Naive thymus-derived CD8-positive, alpha-beta T cell (primary cell): ENCODE measurements around the gene HNRNPC. TPM values are rescaled to one million over a fixed set of nuclear protein-coding genes. Genes with fewer than 3 reads are reported as not detected.

Experiments used
- ATAC-seq, 2 donors: fragments of 150-1000 bp; cut with Tn5 transposase in 1 of 2; sonication (Bioruptor Pico), chemical (Tn5 transposase) in 1 of 2; 1 replicate in 1 of 2; 2 replicates in 1 of 2; pipeline ENCODE4 v1.10.0; 2021; ENCODE audit warnings: mild to moderate bottlenecking in 2 of 2, moderate library complexity in 2 of 2
- POLR2A ChIA-PET: fragments of 350-600 bp; sonication (Branson Sonifier 250); formaldehyde crosslinking; loops from one replicate; lab custom pipeline; 2021; ENCODE audit warnings: antibody characterized with exemption; lab: Charles Lee
- DNase-seq, 10 donors: peaks; one replicate each; pipeline versions ENCODE4 v3.0.0 to v3.0.0-alpha.2; 2020 to 2022
- H3K27ac Mint-ChIP-seq, 10 donors: one replicate each; pipeline ENCODE4 v1.8.0; 2020 to 2022; ENCODE audit warnings: mild to moderate bottlenecking in 10 of 10, mixed read lengths in 10 of 10, moderate library complexity in 4 of 10, inconsistent platforms in 1 of 10
- H3K27me3 Mint-ChIP-seq, 5 donors: one replicate each; pipeline ENCODE4 v1.8.0; 2021 to 2022; ENCODE audit warnings: mixed read lengths in 5 of 5
- H3K36me3 Mint-ChIP-seq, 3 donors: one replicate each; pipeline ENCODE4 v1.8.0; 2020 to 2022; ENCODE audit warnings: mixed read lengths in 3 of 3, mild to moderate bottlenecking in 2 of 3, inconsistent platforms in 1 of 3
- H3K4me1 Mint-ChIP-seq, 4 donors: one replicate each; pipeline ENCODE4 v1.8.0; 2021 to 2022; ENCODE audit warnings: mixed read lengths in 4 of 4
- H3K4me3 Mint-ChIP-seq, 10 donors: one replicate each; pipeline ENCODE4 v1.8.0; 2020 to 2022; ENCODE audit warnings: mild to moderate bottlenecking in 10 of 10, mixed read lengths in 10 of 10, moderate library complexity in 6 of 10, inconsistent platforms in 1 of 10
- H3K9me3 Mint-ChIP-seq, 9 donors: one replicate each; pipeline ENCODE4 v1.8.0; 2020 to 2022; ENCODE audit warnings: mixed read lengths in 9 of 9, mild to moderate bottlenecking in 3 of 9, inconsistent platforms in 1 of 9, moderate library complexity in 1 of 9
- polyA plus RNA-seq, 3 donors: library from polyadenylated mRNA; unstranded; fragments of 300-500 nt; fragmentation: Illumina TruSeq; gene quantifications; one replicate each; pipeline ENCODE4 v1.2.3, GENCODE V29; 2021
- total RNA-seq, 8 experiments: library from RNA in 2 of 8; stranded (reverse) in 2 of 8; gene quantifications; one replicate each; pipeline ENCODE4 v1.2.3 and lab custom pipeline; 2021 to 2026

The HNRNPC gene
- total and polyA plus RNA-seq, 5 experiments from 2014 or later: 569 to 893 (median 795) TPM

- H3K36me3 Mint-ChIP-seq: peaks cover 0 to 57% (median 16%) of the 10 kb centered on the region in 3 donors
- POLR2A ChIA-PET: interaction anchor here (0.8 kb wide), 1 partner anchor 14 kb away, joined by 4 read pairs; no protein-coding TSS in a partner anchor
- no peak for DNase-seq
- no peak for ATAC-seq
- H3K4me1 Mint-ChIP-seq: peaks cover 11 to 64% (median 25%) of the 10 kb centered on the region in 4 donors
- peak overlapping the region in 5 of 10 donors; percentile 11 to 79 (median 56) for H3K27ac Mint-ChIP-seq
- H3K4me3 Mint-ChIP-seq: no peak overlapping the region
- no peaks in the 10 kb centered on the region for H3K9me3 Mint-ChIP-seq
- no peaks in the 10 kb centered on the region for H3K27me3 Mint-ChIP-seq
Observed at GRCh38 chr14:21206753-21207684, 62.2 kb downstream of the HNRNPC start.

DNA sequence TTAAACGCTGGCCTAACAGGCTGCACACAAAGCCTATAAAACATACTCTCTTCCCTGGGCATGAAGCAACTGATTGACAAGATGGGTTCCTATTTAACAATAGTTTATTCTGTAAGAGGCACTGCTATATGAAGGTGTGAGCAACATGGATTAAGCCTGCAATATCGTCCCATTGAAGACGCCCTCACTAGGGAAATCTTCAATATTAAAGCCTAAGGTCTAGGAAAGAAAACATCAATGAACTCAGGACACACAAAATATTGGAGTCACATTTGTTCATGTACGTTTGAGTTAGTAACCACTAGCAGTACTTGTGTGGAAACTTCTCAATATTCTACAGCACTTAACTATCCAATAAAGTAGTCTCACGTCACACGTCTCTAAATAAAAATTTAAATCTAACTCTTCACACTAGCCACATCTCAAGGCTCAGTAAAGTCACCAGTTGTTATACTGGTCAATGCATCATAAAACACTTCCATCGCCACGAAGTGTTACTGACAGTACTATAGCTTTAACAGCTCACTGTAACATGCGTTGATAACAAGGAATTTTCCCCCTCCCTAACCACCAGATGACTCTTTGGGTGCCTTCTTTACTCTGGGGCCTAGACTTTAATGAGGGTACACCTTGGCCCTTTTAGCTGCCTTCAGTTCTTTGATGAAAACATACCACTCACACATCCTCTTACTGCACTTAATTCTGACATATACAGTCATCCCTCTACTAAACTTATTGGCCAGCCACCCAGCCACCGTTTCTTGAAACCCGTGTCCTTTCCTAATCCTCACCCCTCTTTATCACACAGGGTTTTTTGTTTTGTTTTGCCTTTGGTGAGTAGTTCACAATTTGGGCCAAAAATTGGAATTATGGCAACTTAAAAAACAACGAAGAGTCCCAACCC is 63.3 kb downstream of the HNRNPC start:
- no peak overlapping the region for H3K4me3 Mint-ChIP-seq
- DNase-seq: no peak
- no peak for ATAC-seq
- POLR2A ChIA-PET: interaction anchor here (0.8 kb wide), 1 partner anchor 13 kb away, joined by 4 read pairs; no protein-coding TSS in a partner anchor
- H3K27me3 Mint-ChIP-seq: no peaks in the 10 kb centered on the region
- no peaks in the 10 kb centered on the region for H3K9me3 Mint-ChIP-seq
- H3K36me3 Mint-ChIP-seq: peaks cover 0 to 46% (median 11%) of the 10 kb centered on the region in 3 donors
- H3K27ac Mint-ChIP-seq: peak overlapping the region in 7 of 10 donors; percentile 36 to 79 (median 66)
- H3K4me1 Mint-ChIP-seq: peaks cover 9 to 55% (median 18%) of the 10 kb centered on the region in 4 donors

DNA sequence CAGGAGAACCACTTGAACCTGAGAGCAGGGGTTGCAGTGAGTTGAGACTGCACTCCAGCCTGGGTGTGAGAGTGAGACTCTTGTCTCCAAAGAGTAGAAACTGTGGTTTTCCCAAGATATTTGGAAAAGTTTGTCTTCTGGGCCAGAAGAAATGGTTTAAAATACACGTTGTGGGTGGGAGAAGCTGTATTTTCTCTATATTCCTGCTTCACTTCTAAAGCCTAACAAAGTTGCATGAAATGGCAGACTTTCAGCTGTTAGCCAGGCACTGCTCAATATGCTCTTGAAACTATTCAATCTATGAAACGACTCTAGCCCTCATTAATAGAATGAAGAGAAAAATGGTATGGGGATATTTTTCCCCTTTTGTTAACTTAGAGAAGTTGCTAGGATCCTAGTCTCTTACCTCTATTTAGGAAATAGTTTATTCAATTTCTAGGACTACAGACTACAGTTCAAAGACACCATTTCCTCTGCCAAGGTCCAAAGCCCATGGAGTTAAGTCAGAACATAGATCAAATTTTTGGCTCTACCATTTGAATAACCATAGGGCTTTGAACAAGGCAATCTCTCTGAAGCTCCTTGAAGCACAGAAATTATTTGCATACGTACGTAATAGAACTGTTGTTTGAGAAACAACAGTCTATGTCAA is 64.1 kb downstream of the HNRNPC start:
- Mint-ChIP-seq H3K36me3 (peaks cover 0 to 41% (median 11%) of the 10 kb centered on the region in 3 donors), H3K9me3 (no peaks in the 10 kb centered on the region)

DNA sequence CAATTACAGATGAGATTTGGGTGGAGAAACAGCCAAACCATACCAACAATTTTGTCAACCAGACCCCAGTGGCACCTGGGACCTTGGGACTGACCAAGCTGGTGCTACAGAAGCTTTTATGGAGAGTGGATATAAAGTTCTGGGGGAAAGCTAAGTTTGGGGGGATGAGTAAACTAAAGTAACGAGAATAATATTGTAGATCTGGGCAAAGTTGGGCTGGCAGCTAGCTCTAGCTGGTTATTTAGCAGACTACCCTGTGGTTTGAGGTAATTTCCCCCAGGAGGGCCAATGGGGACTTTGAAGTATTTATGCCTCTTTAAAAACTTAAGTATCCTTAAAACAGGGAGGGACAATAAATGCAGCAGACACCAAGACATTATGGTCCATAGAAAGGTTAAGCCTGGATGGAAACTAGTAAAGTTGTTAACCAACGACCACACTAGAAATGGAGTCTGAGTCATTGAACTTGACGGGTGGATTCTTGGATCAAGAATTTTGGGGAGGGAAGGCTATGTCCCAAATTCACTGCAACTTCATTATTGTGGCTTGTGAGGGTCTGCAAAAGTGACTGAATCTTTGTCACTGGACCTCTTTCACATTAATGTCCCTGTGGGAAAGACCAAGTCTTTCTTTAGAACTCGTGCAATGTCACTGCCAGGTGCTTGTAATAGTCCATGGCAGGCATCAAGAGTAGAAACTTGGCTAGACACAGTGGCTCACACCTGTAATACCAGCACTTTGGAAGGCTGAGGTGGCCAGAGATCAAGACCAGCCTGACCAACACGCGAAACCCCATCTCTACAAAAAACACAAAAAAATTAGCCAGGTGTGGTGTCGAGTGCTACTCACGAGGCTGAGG is 64.8 kb downstream of the HNRNPC start:
- POLR2A ChIA-PET: interaction anchor here (1.7 kb wide), 1 partner anchor 16 kb away, joined by 5 read pairs; no protein-coding TSS in a partner anchor
- Mint-ChIP-seq H3K27ac (peak overlapping the region in 7 of 10 donors; percentile 9 to 79 (median 55)), H3K27me3 (no peaks in the 10 kb centered on the region), H3K4me3 (no peak overlapping the region), H3K9me3 (no peaks in the 10 kb centered on the region), H3K36me3 (peaks cover 0 to 33% (median 8%) of the 10 kb centered on the region in 3 donors), H3K4me1 (peaks cover 9 to 51% (median 18%) of the 10 kb centered on the region in 4 donors)
- ATAC-seq (no peak), DNase-seq (no peak)

More for the DNA sequence above, 64.1 kb downstream of the HNRNPC start:
- POLR2A ChIA-PET: no interaction called here
- no peak overlapping the region for H3K4me3 Mint-ChIP-seq
- H3K27me3 Mint-ChIP-seq: no peaks in the 10 kb centered on the region
- ATAC-seq: no peak
- H3K27ac Mint-ChIP-seq: peak overlapping the region in 5 of 10 donors; percentile 9 to 79 (median 24)
- H3K4me1 Mint-ChIP-seq: peaks cover 9 to 51% (median 18%) of the 10 kb centered on the region in 4 donors
- no peak for DNase-seq

DNA sequence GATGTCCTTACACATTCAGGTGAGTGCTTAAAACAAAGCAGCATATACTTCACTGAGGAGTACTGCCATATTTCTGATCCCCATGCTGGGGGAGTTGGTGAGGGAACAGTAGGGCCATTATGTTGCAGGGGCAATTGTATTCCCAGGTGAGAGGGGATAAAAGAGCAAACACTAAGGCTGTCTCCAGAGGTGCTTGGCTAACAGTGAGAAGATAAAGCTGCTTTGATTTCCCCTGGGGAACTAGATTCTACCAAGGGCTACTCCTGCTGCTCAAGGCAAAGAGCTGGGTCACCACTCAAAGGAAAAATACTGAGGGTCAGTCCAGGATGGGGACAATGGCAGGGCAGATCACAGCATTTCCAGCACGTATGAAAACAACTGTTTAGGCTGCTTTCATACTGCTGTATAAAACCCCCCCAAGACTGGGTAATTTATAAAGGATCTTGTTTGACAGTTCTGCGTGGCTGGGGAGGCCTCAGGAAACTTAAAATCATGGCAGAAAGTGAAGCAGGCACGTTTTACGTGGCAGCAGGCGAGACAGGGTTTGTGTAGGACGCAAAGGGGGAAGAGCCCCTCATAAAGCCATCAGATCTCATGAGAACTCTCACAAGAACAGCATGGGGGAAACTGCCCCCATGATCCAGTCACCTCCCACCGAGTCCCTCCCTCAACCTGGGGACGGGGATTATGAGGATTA is 65.6 kb downstream of the HNRNPC start:
- Mint-ChIP-seq H3K4me1 (peaks cover 9 to 51% (median 18%) of the 10 kb centered on the region in 4 donors), H3K36me3 (peaks cover 0 to 27% (median 6%) of the 10 kb centered on the region in 3 donors), H3K9me3 (no peaks in the 10 kb centered on the region), H3K4me3 (no peak overlapping the region), H3K27ac (peak overlapping the region in 7 of 10 donors; percentile 9 to 79 (median 46)), H3K27me3 (no peaks in the 10 kb centered on the region)
- no peak for DNase-seq
- ATAC-seq: peak in 1 of 2 donors; percentile 21
- POLR2A ChIA-PET: interaction anchor here (0.5 to 1.7 kb wide), 2 partner anchors 9 to 17 kb away, joined by 5 to 6 read pairs; no protein-coding TSS in a partner anchor

GRCh38 chr14:21202463-21203358 is 66.5 kb downstream of the HNRNPC start:
- peaks cover 0 to 18% (median 2%) of the 10 kb centered on the region in 3 donors for H3K36me3 Mint-ChIP-seq
- peaks cover 9 to 44% (median 16%) of the 10 kb centered on the region in 4 donors for H3K4me1 Mint-ChIP-seq
- no peaks in the 10 kb centered on the region for H3K27me3 Mint-ChIP-seq
- POLR2A ChIA-PET: interaction anchor here (0.5 to 1.7 kb wide), 2 partner anchors 8 to 18 kb away, joined by 5 to 6 read pairs; no protein-coding TSS in a partner anchor
- ATAC-seq (no peak), DNase-seq (no peak)
- H3K27ac Mint-ChIP-seq: peak overlapping the region in 6 of 10 donors; percentile 9 to 70 (median 42)
- H3K4me3 Mint-ChIP-seq: no peak overlapping the region
- H3K9me3 Mint-ChIP-seq: no peaks in the 10 kb centered on the region

DNA sequence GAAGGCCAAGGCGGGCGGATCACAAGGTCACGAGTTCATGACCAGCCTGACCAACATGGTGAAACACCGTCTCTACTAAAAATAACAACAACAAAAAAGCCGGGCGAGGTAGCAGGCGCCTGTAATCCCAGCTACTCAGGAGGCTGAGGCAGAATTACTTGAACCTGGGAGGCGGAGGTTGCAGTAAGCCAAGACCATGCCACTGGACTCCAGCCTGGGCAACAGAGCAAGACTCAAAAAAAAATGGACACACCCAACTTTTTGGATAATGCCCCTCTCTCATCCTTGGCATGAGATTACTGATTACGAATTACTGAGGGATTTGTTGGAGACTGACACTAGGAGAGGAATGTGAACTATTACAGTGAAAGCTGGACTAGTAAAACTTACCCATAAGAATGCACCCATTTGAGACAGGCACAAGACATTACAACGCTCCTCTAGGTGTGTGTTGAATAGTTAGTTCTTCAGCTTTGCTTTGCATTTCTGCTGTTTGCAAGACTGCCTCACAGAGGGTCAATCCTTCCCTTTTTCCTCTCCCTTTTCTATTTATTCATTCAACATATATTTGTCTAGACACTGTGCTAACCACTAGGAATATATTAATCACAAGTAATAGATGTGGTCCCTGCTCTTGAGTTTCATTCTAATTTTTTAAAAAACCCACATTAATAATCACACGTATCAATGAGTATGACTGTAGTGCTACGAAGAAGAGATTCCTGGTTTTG is 67.3 kb downstream of the HNRNPC start:
- Mint-ChIP-seq H3K4me3 (no peak overlapping the region), H3K4me1 (peaks cover 9 to 37% (median 14%) of the 10 kb centered on the region in 4 donors), H3K36me3 (peaks cover 0 to 9% (median 0%) of the 10 kb centered on the region in 3 donors), H3K27me3 (no peaks in the 10 kb centered on the region), H3K27ac (peak overlapping the region in 6 of 10 donors; percentile 9 to 43 (median 40)), H3K9me3 (no peaks in the 10 kb centered on the region)
- DNase-seq: no peak
- POLR2A ChIA-PET: interaction anchor here (0.6 kb wide), 1 partner anchor 182 kb away, joined by 3 read pairs; no protein-coding TSS in a partner anchor
- no peak for ATAC-seq

DNA sequence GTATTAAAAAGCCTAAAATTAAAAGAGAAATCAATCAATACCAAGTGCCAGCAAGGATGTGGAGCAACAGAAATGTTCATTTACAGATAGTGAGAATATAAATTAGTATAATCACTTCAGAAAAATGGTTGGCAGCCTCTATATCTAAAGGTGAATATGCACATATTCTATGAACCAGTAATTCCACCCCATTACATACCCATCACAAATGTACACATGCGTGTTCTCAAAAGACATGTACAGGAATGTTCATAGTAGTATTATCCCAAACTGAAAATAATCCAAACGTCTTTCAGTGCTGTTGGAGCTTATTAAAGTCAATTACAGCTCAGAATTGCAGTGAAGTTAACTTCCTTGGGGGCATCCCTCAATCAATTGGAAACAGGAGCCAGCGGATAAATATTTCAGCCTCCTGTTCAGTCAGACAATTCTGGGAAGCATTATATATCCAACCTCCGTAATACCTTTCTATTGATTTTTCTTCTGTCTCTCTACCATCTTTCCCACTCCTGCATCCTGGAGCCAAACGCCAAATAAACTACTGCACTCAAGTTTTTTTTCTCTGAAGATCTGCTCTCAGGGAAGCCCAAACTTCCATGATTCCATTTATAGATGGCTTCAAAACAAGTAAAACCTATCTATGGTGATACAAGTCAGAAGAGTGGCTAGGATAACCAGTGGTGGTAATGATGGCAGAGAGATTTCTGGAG is 68.3 kb downstream of the HNRNPC start:
- DNase-seq (no peak), ATAC-seq (no peak)
- Mint-ChIP-seq H3K4me3 (no peak overlapping the region), H3K27me3 (no peaks in the 10 kb centered on the region), H3K4me1 (peaks cover 9 to 27% (median 11%) of the 10 kb centered on the region in 4 donors), H3K9me3 (no peaks in the 10 kb centered on the region), H3K36me3 (no peaks in the 10 kb centered on the region), H3K27ac (peak overlapping the region in 1 of 10 donors; percentile 3)
- POLR2A ChIA-PET: interaction anchor here (0.5 kb wide), 1 partner anchor 19 kb away, joined by 3 read pairs; no protein-coding TSS in a partner anchor
